Astrocyte of the hippocampus (primary cell): ENCODE results near the gene DCDC2.
A peak's percentile ranks its signal among the peaks of the same experiment; 100 is the strongest.
"Not testable (repeated sequence)": the region's sequence is repeated elsewhere in the genome, so short reads cannot be mapped to it uniquely, and the experiment has no call there.

Experiments
- DNase-seq: peaks from one replicate; pipeline ENCODE4 v3.0.0; 2011; ENCODE audit warnings: low read depth, low spot score

The DCDC2 gene

DNA sequence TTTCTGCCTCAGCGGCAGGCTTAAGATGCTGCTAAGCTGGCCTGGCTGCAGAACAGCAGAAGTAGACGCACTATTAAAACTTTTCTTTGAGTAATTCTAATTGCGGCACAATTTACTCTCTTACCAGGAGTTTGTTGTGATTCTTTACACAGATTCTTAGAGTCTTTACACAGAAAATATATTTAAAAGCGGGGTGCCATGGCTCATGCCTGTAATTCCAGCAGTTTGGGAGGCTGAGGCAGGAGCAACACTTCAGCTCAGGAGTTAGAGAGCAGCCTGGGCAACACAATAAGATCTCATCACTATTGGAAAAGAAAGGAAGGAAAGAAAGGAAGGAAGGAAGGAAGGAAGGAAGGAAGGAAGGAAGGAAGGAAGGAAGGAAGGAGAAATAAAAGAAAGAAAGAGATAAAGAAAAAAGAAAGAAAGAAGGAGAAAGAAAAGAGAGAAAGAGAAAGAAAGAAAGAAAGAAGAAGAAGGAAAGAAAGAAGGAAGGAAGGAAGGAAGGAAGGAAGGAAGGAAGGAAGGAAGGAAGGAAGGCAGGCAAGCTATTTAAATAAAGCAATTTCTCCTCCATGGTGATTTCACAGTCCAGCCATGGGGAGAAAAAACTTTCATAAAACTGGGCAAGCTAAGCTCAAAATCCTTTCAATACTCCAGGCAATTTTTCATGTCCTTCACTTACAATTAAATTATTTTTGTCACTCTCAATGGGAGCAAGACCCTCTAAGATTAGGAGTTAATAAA is 23.8 kb upstream of the DCDC2 start:
- no peak for DNase-seq

GRCh38 chr6:24378473-24379097 is 20.7 kb upstream of the DCDC2 start:
- DNase-seq: no peak

DNA sequence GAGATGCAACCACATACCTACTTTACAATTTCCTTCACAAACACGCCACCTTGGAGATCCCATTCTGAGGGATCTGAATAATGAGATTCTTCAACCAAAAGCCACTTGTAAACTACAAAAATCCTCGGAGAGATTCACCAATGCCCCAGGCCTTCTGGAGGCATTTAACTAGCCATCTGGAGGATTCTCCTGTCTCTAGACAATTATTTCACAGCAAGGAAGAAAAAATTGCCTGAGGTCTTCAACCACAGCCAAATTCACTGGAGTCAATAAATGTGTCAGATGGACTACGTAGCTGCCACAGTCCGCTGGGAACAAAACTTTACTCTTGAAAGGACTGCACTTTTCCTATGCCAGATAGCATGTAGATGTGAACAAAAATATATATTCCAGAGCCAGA is 19.0 kb upstream of the DCDC2 start:
- DNase-seq: no peak

- no peak for DNase-seq
Measured at GRCh38 chr6:24374612-24375011, 16.8 kb upstream of the DCDC2 start.

GRCh38 chr6:24365103-24365633 is 7.3 kb upstream of the DCDC2 start:
- DNase-seq: not testable (repeated sequence)

- not testable (repeated sequence) for DNase-seq
Measured at GRCh38 chr6:24362363-24362762, 4.5 kb upstream of the DCDC2 start.

DNA sequence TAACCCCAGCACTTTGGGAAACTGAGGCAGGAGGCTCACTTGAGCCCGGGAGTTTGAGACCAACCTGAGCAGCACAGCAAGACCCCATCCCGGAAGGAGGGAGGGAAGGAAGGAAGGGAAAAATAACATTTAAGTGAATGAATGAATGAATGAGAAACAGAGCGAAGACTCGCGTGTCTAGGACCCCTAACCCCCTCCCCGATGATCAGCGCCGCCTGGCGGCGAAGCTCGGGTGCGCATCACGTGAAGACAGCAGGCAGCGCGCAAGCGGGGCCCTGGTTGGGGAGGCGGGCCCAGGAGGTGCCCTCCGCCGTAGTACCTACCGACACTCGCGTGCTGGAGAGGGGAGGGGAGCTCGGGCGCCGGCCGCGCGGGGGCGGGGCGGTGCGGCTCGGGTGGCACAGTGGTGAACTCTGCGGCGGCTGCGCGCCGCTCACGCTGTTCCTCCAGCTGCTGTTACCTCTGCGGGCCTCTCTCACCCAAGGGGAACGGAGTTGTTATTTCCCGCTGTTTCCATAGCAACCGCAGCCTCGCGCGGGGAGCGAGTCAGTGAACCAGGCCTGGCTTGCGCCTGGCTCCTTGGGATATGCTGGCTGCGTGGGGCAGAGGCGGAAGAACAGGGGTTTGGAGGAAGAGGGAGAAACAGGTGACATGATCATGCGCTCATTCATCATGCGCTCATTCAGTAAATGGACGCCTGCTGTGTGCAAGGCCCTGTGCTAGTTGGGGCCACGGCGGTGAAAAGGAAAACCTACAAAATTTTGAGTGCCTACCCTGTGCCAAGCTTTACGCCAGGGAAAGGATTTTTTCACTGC is 2.0 kb upstream of the DCDC2 start:
- peak; percentile 88 for DNase-seq

DNA sequence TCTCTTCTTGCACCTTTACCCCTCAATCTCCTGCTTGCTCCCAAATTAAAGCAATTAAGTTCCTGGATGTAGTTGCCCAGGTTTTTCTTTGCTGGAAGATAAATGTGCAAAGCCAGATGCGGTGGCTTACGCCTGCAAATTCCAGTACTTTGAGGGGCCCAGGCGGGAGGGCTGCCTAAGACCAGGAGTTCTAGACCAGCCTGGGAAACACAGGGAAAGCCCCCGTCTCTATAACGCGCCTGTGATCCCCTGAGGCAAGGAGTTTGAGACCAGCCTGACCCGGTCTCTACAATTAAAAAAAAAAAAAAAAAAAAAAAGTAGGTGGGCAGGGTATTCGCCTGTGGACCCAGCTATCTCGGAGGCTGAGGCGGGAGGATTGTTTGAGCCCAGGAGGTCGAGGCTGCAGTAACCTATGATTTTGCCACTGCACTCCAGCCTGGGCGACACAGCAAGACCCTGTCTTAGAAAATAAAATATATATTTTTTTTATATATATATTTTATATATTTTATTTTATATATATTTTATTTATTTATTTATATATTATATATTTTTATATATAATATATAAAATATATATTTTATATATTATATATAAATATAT is 461 bp upstream of the DCDC2 start:
- DNase-seq: no peak

- no peak for DNase-seq
Measured at GRCh38 chr6:24356310-24356973, 1.4 kb downstream of the DCDC2 start.

GRCh38 chr6:24355393-24355792 is 2.5 kb downstream of the DCDC2 start:
- no peak for DNase-seq

GRCh38 chr6:24353861-24354260 is 4.0 kb downstream of the DCDC2 start:
- no peak for DNase-seq

DNA sequence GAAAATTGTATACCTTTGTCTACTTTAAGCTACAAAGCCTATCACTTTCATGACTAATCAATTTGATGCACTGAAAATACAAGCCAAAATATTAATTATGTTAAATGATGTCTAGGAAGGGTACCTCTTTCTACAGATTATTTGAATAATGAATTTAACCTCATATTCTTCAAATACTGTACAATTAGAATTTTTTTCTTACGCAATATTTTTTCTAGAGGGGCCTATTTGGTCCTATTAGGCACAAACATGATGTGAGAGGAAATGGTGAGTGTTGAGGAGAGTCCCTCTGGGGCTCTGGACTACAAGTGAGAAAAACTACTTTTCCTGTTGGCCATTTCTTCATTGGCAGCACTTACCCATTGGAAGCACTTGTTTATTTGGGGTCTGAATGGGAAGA is 5.4 kb downstream of the DCDC2 start:
- no peak for DNase-seq

DNA sequence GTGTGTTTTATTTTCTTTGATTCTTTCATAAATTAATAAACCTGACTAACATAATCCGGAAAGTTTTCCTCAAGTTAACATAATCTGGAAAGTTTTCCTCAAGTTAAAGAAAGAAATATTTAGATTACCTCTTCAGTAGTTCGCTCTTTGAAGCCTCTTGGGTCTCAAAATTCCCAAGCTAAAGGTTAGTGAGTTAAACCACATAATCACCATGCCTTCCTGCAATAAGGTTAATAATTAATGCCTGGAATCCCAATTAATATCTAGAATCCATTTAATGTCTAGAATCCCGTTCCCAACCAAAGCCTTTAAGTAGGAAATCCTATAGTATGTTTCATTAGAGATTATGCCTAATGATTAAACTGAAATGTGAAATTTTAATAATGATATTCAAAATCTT is 12.9 kb downstream of the DCDC2 start:
- no peak for DNase-seq

DNA sequence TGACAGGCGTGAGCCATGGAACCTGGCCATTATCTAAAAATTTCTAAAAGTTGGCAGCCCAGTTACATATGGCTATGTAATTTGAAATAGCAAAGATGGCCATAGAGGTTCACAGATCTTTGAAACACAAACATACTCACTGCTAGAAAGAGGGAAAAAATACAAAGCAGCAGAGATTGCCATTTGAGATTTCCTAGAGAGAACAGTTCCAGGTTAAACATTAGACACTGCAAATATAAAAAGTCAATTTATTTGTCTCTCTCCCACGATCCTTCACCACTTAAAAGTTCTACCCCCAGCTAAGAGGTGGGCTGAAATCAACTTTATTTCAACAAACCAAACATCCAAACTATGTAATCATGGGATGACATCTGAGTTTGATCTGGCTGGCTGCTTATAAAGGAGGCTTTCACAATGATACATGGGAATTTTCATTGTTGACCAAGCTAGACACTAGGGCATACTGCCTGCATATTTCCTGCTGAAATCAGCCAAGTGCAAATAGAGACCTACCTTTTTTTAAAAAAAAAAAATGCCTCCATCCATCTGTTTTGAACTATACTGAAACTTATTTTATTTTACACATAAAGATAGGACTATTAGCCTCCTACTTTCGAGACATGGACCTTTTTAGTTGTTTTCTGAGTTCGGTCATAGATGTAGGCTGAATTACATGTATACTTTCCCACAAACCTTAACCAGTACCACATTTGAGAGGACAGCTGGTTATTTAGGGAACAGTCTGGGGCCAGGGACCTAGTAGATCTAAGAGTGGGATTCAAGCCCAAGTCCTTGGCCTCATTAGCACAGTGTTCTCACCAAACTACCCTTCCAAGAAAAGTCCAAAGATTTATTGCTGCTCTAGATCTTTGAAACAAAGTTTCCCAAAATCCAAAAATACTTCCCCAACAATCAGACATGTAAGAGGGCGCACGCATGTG is 16.6 kb downstream of the DCDC2 start:
- peak; percentile 38 for DNase-seq

GRCh38 chr6:24339932-24340331 is 17.9 kb downstream of the DCDC2 start:
- DNase-seq: no peak

DNA sequence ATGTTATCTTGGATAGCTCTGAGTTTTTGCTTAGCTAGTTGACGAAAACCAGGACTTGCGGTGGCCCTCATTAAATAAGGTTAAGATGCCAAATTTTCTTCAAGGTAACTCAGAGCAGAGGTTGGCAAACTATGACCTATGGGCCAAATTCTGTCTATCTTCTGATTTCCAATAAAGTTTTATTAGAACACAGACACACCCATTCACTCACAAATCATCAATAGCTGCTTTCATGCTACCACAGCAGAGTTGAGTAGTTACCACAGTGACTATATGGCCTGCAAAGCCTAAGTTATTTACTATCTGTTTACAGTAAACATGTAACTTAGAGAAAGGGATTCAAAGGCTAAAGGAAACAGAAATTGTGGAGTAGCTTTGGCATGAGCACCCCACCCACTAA is 23.6 kb downstream of the DCDC2 start:
- no peak for DNase-seq

GRCh38 chr6:24332317-24332716 is 25.5 kb downstream of the DCDC2 start:
- DNase-seq: peak; percentile 76

DNA sequence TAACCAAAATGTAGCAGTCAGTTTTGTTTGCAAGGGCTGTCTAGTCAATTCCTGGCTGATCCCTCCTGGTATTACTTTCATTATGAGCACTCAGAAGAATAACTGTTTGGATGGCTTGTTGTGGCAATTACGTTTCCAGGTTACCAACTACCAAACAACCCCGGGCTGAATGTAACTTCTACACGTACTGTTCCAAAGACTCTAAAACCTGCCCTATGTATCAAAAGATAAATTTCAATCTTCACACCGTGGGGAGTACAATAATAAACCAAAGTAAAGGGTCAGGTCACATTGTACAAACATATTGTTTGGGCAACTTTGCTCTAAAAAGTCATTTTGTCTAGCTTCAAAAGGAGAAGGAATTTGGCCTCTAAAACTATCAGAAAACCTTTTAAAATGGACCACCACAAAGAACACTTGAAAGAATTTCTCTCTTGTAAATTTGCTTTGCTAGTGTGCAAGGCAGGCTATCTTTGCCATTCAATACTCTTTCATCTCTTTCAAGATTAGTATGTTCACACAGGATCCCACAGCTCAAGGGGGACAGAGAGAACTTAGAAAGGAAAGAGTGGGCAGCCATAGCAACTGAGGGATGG is 27.6 kb downstream of the DCDC2 start:
- DNase-seq: peak; percentile 63

DNA sequence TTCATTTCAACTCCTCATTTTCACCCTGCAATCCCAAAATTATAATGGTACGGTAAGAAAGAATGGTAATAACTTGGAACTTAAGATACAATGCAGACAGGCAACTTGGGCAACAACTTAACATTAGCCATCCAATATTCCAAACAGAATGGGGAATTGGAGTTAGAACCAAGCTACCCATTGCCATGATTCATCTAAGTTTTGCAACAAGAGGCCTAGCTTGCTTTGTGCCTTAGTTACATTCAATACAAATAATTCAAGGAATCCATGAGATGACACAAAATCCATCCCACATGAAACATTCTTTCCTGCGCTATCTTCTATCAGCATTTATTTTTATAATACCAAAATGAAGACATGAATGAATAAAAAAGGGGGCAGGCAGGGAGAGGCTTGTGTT is 28.4 kb downstream of the DCDC2 start:
- no peak for DNase-seq

DNA sequence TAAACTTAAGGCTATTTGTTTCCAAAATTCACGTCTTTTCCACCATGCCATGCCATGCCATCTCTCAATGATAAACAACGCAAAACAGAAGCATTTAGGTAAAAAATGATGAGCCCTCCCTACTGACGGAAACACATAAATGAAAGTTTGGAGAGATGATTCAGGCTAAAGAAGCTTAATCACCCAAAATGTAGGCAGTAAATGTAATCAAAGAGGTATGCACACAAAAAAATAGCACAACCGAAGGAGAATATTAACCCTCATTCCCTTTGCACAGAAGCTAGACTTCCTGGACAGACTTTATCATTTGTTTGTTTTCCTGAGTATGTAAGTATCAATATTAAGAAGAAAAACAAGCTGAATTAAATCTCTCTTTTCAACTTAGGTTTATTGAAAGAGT is 28.8 kb downstream of the DCDC2 start:
- DNase-seq: no peak
